EL (cell line): Measurements from ENCODE around the gene SLC1A5.
A peak's percentile ranks its signal among the peaks of the same experiment; 100 is the strongest.
"Not testable (repeated sequence)": the region's sequence is repeated elsewhere in the genome, so short reads cannot be mapped to it uniquely, and the experiment has no call there.

ENCODE experiments used
- DNase-seq: peaks from one replicate; pipeline ENCODE4 v3.0.0-alpha.2; 2016

Gene SLC1A5

DNA sequence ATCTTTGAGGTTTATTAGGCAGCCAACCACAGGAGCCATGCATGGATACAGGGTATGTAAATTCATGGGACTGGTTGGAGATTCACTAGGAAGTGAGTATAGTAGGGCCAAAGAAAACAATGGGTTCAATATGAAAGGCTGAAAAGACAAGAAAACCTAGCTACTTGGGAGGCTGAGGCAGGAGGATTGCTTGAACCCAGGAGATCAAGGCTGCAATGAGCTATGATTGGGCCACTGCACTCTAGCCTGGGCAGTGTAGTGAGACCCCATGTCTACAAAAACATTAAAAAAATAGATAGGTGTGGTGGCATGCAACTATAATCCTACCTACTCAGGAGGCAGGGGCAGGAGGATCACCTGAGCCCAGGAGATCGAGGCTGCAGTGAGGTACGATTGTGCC is 10.3 kb upstream of the SLC1A5 start:
- DNase-seq: no peak

DNA sequence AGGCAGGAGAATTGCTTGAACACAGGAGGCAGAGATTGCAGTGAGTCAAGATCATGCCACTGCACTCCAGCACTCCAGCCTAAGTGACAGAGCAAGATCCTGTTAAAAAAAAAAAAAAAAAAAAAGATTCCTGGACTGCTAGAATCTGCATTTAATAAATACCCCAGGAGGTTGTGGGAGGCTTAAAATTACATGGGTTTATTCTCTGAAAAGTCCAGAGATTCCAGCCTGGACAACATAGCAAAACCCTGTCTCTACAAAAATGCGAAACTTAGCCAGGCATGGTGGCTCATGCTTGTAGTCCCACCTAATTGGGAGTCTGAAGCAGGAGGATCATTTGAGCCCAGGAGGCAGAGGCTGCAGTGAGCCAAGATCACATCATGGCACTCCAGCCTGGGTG is 9.5 kb upstream of the SLC1A5 start:
- no peak for DNase-seq

DNA sequence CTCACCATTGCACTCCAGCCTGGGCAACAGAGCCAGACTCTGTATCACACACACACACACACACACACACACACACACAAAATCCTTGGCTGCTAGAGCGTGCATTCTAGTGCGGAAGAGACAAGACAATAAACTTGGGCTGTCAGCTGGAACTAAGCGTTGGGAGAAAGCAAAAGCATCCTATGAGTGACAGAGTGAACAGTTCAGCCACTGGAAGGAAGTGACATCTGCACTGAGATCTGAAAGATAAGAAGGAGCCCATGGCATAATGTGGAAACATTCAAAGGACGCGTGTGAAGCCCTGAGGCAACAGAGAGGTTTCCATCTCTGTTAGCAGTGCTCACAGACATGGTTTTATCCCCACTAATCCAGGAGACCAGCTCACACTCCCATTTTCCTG is 3.5 kb upstream of the SLC1A5 start:
- peak; percentile 69 for DNase-seq

DNA sequence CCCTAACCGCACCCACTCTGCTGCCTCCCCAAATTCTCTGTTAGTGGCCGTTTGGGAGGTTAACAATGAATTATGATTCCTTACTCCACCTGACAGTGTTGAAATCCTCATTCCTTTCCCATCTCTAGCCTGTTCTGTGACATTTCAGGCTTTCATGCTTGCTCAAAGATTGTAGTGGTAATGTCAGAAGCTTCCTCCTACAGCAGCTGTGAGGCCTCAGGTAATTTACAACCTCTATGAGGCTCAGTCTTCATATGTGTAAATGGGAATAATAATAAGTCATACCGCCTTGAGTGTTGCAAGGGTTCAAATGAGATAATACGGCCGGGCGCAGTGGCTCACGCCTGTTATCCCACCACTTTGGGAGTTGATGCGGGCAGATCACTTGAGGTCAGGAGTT is 977 bp upstream of the SLC1A5 start:
- DNase-seq: no peak

DNA sequence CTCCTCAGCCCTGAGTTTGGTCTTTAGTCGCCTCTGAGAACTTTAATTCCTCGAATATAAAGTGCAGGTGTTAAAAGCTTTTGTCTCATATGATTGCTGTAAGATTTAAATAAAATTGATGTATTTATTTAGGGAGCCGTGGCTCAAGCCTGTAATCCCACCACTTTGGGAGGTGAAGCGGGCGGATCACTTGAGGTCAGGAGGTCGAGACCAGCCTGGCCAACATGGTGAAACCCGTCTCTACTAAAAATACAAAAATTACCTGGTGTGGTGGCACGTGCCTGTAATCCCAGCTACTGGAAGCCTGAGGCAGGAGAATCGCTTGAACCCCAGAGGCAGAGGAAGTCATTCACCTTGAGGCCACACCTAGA is 559 bp upstream of the SLC1A5 start:
- DNase-seq: no peak

DNA sequence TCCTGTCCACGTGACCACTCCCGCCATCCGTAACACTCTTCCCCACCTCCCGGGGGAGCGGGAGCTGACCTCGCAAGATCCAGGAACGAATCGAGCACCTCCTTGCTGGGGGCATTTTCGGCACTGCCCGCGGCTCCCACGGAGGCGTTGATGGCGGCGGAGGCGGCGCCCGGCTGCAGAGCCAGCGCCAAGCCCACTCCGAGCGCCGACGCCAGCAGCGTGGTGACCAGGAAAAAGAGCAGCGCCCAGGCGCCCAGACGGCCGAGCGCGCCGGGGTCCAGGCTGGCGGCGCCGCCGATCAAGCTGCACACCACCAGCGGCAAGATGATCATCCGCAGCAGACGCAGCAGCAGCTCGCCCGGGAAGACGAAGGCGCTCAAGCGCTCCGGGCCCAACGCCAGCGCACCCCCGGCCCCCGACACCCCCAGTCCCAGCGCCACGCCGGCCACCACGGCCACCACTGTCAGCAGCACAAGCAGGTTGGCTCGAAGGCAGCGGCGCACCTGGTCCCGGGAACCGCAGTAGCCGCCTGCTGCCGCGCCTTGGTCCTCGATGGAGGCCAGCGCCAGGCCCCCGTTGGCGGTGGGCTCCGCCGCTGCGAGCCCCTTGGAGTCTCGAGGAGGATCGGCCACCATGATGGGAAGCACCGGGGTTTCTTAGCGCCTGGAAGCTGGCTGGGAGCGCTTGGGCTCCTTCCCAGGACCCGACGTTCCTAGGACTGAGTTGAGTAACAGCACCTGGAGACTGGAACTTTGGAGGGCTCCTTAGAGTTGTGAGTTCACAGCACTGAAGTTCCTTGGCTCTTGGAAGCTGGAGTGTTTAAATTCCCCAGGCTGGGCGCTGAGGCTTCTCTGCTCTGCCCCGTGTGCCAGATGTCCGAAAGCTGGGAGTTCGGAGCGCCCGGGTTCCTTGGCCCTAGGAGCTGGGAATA is 798 bp downstream of the SLC1A5 start:
- peak; percentile 78 for DNase-seq

DNA sequence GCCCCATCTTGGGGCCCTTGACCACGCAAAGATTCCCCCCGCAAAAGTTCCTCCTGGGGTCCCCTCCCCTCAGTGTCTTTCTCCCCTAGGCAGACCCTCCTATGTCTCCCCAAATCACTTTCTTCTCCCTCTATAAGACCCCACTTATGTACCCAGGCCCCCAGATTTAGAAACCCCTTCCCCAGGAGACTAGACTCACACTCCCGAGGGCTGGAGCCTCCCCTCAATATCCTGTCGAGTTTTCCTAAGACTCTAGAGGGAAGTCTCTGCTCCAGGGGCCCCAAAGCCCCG is 1.4 kb downstream of the SLC1A5 start:
- no peak for DNase-seq

DNA sequence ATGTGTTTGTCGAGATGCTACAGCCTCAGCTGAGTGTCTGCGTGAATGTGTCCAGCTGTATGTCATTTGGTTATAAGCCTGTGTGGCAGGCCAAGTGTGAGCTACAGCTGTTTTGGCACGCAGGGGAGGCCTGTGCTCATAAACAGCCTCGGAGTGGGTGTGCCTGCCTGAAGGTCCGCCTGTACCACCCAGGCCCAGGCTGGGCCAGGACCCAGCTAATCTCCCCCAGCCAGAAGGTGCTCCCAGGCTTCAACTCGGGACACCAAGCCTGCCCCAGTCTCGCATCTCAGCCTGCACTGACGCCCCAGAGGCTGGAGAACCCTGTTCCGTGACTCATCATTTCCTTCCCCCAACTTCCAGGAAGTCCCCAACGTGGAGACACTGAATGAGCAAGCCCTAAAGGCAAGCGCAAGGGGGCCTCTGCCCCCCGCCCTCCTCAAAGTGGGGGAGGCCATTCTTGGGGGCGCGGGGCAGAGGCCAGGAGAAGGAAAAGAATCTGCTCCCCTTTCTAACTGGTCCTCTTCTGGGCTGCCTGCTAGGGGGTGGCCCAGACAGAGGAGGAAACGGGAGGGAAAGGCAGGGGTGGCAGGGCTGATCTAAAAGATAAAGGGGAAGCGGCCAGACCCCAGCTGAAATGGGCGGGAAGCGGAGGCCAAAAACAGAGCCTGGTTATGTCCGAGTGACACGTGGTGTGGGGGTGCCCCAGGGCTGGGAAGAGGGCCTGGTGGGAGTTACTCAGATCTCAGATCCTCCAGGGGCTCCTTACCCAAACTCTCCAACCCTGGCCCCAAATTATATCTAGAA is 2.0 kb downstream of the SLC1A5 start:
- DNase-seq: peak; percentile 93

DNA sequence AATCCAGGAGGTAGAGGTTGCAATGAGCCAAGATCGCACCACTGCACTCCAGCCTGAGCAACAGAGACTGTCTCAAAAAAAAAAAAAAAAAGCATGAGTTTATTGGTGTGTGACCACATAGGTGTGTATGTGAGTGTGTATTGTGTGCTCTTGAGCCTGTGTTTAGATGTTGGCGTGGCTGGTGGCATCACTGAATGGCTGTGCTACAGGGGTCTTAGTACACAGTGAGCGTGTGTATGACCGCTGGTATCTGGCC is 2.5 kb downstream of the SLC1A5 start:
- no peak for DNase-seq

DNA sequence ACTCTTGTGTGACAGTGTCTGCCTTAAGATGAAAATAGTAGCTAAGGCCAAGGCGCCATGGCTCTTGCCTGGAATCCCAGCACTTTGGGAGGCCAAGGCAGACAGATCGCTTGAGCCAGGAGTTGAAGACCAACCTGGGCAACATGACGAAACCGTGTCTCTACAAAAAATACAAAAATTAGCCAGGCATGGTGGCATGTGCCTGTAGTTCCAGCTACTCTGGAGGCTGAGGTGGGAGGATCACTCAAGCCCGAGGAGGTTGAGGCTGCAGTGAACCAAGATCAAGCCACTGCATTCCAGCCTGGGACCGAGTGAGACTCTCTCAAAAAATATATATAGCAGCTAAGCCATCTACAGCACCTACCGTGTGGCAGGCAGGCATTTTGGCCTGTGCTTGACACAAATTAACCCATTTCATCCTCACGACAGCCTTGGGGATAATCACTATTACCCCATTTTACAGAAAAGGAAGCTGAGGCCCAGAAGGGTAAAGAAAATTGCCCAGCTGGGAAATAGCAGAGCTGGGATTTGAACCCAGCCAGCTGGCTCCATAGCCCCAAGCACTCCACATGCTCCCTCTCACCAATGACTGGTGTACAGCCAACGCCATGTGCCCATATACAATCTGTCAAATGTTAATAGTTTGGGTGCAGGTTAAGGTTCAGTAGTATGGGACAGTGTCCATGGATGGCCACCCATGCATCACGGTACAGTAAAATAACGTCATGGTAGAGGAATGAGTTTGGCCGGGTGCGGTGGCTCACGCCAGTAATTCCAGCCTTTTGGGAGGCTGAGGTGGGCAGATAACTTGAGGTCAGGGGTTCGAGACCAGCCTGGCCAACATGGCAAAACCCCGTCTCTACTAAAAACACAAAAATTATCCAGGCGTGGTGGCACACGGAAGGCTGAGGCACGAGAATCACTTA is 3.1 kb downstream of the SLC1A5 start:
- peak; percentile 56 for DNase-seq

DNA sequence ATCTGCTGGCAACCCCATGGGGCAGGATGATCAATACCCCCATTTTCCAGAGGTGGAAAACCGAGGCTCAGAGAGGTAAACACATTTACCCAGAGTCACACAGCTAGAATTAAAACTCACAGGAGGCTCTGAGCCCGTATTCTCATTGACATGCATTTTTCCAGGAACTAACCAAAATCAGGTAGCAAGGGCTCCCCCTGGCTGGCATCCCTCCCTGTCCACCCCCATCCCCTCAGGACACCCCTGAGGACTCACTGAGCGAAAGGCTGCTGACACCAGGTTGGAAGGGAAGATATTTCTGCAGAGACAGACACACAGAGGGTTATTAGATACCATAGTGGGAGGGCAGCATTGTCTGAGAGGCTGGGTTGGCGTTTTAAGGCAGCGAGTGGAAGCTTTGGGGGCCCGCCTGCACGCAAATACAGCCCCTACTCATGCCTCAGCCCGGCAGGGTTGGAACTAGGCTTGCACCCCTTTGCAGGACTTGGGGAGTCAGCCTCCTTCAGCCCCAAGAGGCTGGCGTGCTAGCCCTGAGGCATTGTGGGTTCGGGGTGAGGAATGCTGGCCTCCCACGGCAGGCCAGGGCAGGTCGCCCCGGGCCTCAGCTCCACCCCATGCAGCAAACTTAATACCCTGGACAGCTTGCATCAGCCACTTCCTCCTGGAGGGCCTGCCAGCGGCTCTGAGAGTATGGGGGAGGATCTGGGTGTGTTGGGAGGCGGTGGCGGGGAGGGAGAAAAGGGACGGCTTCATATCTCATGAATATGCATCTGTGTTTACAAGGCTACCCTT is 3.9 kb downstream of the SLC1A5 start:
- peak; percentile 97 for DNase-seq

DNA sequence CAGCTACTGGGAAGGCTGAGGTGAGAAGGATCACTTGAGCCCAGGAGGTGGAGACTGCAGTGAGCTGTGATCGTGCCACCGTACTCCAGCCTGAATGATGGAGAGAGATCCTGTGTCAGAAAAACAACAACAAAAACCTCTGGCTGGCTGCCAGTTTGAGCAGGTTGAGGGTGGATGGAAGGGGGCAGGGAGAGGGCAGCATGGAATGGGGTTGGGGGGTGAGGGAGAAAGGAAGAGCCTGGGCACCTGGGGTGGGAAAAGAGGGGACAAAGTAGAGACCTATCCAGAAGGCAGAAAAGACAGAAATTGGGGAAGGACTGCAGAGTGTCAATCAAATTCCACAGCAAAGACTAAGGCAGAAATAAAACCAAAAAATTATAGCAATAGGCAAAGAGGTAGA is 4.7 kb downstream of the SLC1A5 start:
- DNase-seq: no peak

DNA sequence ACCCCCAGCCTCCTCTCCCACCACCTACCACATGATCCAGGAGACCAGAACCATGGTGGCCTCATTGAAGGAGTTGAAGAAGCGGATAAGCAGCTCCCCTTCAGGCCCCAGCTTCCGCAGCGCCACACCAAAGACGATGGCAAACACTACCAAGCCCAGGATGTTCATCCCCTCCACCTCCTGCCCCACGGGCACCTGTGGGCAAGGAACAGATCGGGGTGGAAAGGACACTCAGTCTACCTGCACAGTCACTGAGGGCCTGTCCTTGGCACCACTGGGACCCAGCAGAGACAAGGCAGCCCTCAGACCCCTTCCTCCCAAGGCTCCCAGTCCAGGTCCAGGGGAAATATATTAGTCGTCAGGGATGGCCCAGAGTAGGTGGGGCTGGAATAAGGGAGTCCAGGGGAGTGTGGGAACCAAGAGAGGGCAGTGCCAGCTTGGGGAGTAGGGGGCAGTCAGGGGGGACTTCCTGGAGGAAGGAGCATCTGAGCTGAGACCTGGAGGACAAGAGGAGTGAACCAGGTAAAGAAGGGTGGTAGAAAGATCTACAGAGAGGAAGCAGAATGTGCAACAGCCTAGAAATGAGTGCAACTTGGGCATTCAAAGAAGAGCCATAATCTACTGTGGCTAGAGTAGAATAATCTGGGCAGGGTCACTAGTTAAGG is 5.9 kb downstream of the SLC1A5 start:
- no peak for DNase-seq

DNA sequence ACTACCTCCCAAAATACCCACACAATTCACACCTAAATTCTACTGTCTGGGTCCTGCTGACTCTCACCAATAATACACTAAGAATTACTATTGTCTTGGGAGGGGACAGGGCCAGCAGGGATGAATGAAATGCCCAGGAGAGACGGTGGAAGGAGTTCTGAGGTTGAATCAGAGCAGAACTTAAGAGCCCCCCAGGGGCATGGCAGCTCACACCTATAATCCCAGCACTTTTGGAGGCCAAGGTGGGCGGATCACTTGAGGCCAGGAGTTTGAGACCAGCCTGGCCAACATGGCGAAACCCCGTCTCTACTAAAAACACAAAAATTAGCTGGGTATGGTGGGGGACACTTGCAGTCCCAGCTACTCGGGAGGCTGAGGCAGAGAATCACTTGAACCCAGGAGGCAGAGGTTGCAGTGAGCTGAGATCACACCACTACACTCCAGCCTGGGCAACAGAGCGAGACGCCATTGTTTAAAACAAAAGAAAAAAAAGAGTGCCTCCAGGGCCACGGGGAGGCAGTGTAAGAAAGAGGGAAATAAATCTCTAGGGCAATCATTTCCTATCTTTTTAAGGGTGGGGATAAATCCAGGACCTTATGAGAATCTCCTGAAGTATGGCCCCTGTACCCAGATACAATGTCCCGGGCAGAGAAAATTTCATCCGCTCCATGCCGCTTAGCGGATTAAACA is 10.3 kb downstream of the SLC1A5 start:
- not testable (repeated sequence) for DNase-seq

DNA sequence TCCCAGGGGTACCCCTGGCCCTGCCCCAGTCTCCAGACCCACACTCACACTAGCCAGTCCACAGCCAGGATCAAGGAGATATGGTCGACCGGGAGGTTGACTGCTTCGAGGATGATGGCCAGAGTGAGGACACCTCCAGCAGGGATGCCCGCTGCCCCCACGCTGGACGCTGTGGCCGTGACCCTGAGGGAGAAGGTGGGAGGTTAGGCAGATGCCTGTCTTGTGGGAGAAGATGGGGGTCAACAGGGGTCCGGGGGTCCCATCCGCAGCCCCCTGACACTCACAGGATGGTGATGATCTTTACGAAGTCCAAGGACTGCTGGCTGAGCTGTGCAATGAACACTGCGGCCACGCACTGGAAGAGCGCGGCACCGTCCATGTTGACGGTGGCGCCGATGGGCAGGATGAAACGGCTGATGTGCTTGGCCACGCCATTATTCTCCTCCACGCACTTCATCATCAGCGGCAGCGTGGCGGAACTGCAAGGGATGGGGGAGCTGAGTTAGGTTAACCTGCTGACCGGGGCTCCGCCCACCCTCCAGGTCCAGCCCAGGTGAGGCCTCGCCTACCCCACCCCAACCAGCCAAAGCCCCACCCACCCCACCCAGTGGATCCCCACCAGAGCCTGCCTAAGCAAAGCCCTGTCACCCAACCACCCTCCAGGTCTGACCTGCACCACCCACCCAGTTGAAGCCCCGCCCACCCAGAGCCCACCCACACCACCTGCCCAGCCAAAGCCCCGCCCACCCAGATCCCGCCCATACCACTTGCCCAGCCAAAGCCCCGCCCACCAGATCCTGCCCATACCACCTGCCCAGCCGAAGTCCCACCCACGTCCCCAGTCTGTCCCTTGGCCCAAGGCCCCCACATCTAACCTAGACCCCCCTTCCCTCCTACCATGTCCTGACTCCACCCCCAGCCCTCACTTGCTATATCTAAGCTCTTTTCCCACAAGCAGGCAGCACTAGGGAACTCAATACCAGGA is 11.2 kb downstream of the SLC1A5 start:
- DNase-seq: no peak

DNA sequence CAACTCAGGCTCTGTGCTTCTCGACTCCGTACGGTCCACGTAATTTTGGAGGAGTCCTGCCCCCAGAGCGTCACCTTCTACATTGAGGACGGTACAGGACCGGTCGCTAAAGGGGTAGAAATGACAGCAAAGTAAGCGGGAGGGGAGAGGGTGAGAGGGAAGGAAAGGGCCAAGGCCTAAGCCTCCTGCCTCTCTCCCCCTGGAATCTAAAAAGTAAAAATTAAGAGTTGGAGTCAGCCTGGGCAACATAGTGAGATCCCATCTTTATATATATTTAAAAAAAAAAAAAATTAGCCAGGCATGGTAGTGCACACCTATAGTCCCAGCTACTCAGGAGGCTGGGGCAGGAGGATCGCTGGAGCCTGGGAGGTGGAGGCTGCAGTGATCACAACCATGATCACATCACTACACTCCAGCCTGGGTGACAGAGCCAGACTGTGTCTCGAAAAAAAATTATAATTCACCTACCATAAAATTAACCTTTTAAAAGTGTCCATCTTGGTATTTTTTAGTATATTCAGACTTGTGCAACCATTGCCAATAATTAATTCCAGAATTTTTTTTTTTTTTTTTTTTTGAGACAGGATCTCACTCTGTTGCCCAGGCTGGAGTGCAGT is 12.6 kb downstream of the SLC1A5 start:
- DNase-seq: no peak

DNA sequence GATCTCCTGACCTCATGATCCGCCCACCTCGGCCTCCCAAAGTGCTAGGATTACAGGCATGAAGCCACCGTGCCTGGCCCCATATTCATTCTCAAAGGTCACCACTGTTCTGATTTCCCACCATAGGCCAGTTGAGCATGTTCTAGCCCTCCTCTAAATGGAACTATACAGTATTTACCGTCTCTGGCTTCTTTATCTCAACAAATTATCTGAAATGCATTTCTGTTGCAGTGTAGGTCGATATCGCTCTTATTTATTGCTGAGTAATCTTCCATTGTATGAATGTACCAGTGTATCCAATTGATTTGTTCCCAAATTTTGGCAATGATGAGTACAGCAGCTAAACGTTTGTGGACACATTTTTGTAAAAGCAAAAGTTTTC is 15.4 kb downstream of the SLC1A5 start:
- no peak for DNase-seq

DNA sequence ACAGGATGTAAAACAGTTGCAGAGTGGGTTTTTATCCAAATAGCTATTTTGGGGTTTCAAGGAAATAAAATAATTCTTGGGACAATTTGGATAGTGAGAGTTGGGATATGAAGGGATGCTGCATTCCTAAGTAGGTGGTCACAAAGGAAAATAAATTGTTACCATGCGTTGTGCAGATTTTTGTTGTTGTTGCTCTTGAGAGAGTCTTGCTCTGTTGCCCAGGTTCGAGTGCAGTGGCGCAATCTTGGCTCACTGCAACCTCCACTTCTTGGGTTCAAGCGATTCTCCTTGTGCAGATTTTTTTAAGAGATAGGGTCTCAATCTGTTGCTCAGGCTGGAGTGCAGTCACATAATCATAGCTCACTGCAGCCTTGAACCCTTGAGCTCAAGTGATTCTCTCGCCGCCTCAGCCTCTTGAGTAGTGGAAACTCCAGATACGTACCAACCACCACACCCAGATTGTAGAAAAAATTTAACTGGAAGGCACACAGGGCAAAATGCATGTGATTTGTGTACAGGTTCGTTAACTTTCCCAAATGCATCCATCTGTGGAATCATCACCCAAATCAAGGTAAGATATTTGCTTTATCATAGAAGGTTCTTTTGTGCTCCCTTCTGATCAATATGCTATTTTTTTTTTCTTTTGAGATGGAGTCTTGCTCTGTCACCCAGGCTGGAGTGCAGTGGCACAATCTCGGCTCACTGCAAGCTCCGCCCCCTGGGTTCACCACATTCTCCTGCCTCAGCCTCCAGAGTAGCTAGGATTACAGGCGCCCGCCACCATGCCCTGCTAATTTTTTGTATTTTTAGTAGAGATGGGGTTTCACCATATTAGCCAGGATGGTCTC is 16.0 kb downstream of the SLC1A5 start:
- DNase-seq: no peak

DNA sequence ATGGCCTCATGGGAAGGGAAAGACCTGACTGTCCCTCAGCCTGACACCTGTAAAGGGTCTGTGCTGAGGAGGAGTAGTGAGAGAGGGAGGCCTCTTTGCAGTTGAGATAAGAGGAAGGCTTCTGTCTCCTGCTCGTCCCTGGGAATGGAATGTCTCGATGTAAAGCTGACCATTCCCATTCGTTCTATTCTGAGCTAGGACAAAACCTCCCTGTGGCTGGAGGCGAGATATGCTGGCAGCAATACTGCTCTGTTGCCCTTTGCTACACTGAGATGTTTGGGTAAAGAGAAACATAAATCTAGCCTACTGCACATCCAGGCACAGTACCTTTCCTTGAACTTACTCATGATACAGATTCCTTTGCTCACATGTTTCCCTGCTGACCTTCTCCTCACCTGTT is 19.6 kb downstream of the SLC1A5 start:
- DNase-seq: not testable (repeated sequence)
